HCT116 (cell line): ENCODE results near the gene LSAMP. TPM values are rescaled to one million over a fixed set of nuclear protein-coding genes. Genes with fewer than 3 reads are reported as not detected.

Source experiments
- ATAC-seq: fragments of 200-7000 bp; cut with Tn5 transposase; 2 replicates; pipeline ENCODE4 v1.9.1; 2020; ENCODE audit warnings: mild to moderate bottlenecking, moderate library complexity
- BruUV-seq: library from RNA; stranded (reverse); fragments of 400-500 nt; replicated peaks from 2 replicates; lab custom pipeline; 2021; lab: Mats Ljungman, UMichigan
- CTCF ChIA-PET: fragments of 300-600 bp; sonication (Branson Sonifier 250); formaldehyde crosslinking; loops from one replicate; lab custom pipeline; 2021; ENCODE audit warnings: antibody characterized with exemption; lab: Charles Lee
- POLR2A ChIA-PET: fragments of 300-600, 350-600 bp; sonication (Branson Sonifier 250); formaldehyde crosslinking; loops from one replicate; lab custom pipeline; 2021; ENCODE audit warnings: antibody characterized with exemption; lab: Charles Lee
- RAD21 ChIA-PET, 2 experiments: fragments of 300-600 bp; sonication (Branson Sonifier 250); formaldehyde crosslinking; loops; one replicate each; lab custom pipeline; 2023; ENCODE audit warnings: low total read pairs in 2 of 2; ENCODE audit not compliant: uncharacterized antibody in 2 of 2, unreplicated experiment in 2 of 2, low non-redundant PET in 1 of 2; lab: Charles Lee
- DNase-seq: peaks from one replicate; pipeline ENCODE4 v3.0.0-alpha.2; 2010; ENCODE audit warnings: low read depth, low spot score
- H2AFZ ChIP-seq: fragments of 200-600 bp; shearing (Covaris generic), sonication (generic); 2 replicates; pipeline ENCODE4 v1.6.1; 2017; ENCODE audit warnings: low read depth, mixed run types, mixed read lengths, antibody characterized with exemption, low read length; ENCODE audit not compliant: poor library complexity, severe bottlenecking
- H3K27ac ChIP-seq: 2 replicates; pipeline ENCODE4 v1.5.1; 2012; ENCODE audit warnings: low read depth, low read length
- H3K27me3 ChIP-seq: fragments of 200-600 bp; sonication (generic); 2 replicates; pipeline ENCODE4 v1.6.1; 2016; ENCODE audit warnings: mixed run types, low read length, mixed read lengths; ENCODE audit not compliant: insufficient read depth
- H3K36me3 ChIP-seq, 2 experiments: fragments of 200-500 bp in 1 of 2; fragments of 200-600 bp in 1 of 2; sonication (Bioruptor generic) in 1 of 2; sonication (generic) in 1 of 2; 2 replicates each; pipeline versions ENCODE4 v1.5.1 to v1.6.1; 2014 to 2016; ENCODE audit warnings: low read length in 2 of 2, inconsistent platforms in 1 of 2, mixed read lengths in 1 of 2, mixed run types in 1 of 2; ENCODE audit not compliant: insufficient read depth in 2 of 2, control insufficient read depth in 1 of 2
- H3K4me1 ChIP-seq, 2 experiments: fragments of 200-600 bp in 1 of 2; sonication (generic) in 1 of 2; 2 replicates each; pipeline versions ENCODE4 v1.5.1 to v1.6.1; 2012 to 2017; ENCODE audit warnings: low read length in 2 of 2, inconsistent platforms in 1 of 2, mild to moderate bottlenecking in 1 of 2, mixed read lengths in 1 of 2, mixed run types in 1 of 2, moderate library complexity in 1 of 2; ENCODE audit not compliant: insufficient read depth in 2 of 2, control insufficient read depth in 1 of 2
- H3K4me2 ChIP-seq: fragments of 200-600 bp; sonication (generic); 2 replicates; pipeline ENCODE4 v1.6.1; 2017; ENCODE audit warnings: mixed run types, low read length, mixed read lengths
- H3K4me3 ChIP-seq, 2 experiments: fragments of 200-600 bp in 1 of 2; sonication (generic) in 1 of 2; replicated peaks in 1 of 2; 2 replicates each; pipeline ENCODE4 v1.5.1; 2011 to 2016; ENCODE audit warnings: low read length in 2 of 2, control low read depth in 1 of 2, low read depth in 1 of 2, mild to moderate bottlenecking in 1 of 2, mixed read lengths in 1 of 2, mixed run types in 1 of 2
- H3K79me2 ChIP-seq: fragments of 200-600 bp; sonication (generic); 2 replicates; pipeline ENCODE4 v1.6.1; 2017; ENCODE audit warnings: mild to moderate bottlenecking, mixed run types, low read length, moderate library complexity, mixed read lengths; ENCODE audit not compliant: insufficient read depth
- H3K9ac ChIP-seq: fragments of 200-600 bp; sonication (generic); 2 replicates; pipeline ENCODE4 v1.6.1; 2016; ENCODE audit warnings: low read length, mixed read lengths
- H3K9me2 ChIP-seq: fragments of 200-600 bp; sonication (generic), shearing (Covaris generic); 2 replicates; pipeline ENCODE4 v1.6.1; 2017; ENCODE audit warnings: mixed run types, mild to moderate bottlenecking, moderate library complexity; ENCODE audit not compliant: insufficient read depth
- H3K9me3 ChIP-seq, 2 experiments: fragments of 200-500 bp in 1 of 2; fragments of 200-600 bp in 1 of 2; sonication (Bioruptor generic) in 1 of 2; sonication (generic) in 1 of 2; 2 replicates each; pipeline ENCODE4 v1.6.1; 2014 to 2017; ENCODE audit warnings: low read length in 2 of 2, mixed read lengths in 2 of 2, inconsistent platforms in 1 of 2, low read depth in 1 of 2, mild to moderate bottlenecking in 1 of 2, mixed run types in 1 of 2, moderate library complexity in 1 of 2; ENCODE audit not compliant: control insufficient read depth in 1 of 2, insufficient read depth in 1 of 2
- H4K20me1 ChIP-seq: fragments of 200-600 bp; sonication (generic), shearing (Covaris generic); 2 replicates; pipeline ENCODE4 v1.6.1; 2017; ENCODE audit warnings: mixed run types, mild to moderate bottlenecking, moderate library complexity; ENCODE audit not compliant: insufficient read depth
- CBX3 ChIP-seq: IDR thresholded peaks from 2 replicates; pipeline ENCODE4 v1.6.1; 2012; ENCODE audit warnings: low read depth
- CTCF ChIP-seq, 3 experiments: fragments of 200-600 bp in 1 of 3; sonication (generic) in 1 of 3; IDR thresholded peaks in 2 of 3; conservative IDR thresholded peaks in 1 of 3; 2 replicates each; pipeline ENCODE4 v1.5.1; 2012 to 2017; ENCODE audit warnings: low read depth in 2 of 3, low read length in 2 of 3, antibody characterized with exemption in 1 of 3, borderline replicate concordance in 1 of 3, control low read depth in 1 of 3, mild to moderate bottlenecking in 1 of 3, mixed read lengths in 1 of 3, mixed run types in 1 of 3, moderate library complexity in 1 of 3; ENCODE audit not compliant: insufficient read depth in 1 of 3
- ELF1 ChIP-seq: IDR thresholded peaks from 2 replicates; pipeline ENCODE4 v1.6.1; 2012; ENCODE audit warnings: low read depth, borderline replicate concordance
- EZH2 ChIP-seq: fragments of 200-600 bp; sonication (generic); IDR thresholded peaks from 2 replicates; pipeline ENCODE4 v1.6.1; 2017; ENCODE audit warnings: antibody characterized with exemption, mixed run types
- FOSL1 ChIP-seq: IDR thresholded peaks from 2 replicates; pipeline ENCODE4 v1.6.1; 2012; ENCODE audit warnings: low read depth
- JUND ChIP-seq: IDR thresholded peaks from 2 replicates; pipeline ENCODE4 v1.6.1; 2012
- MAX ChIP-seq: IDR thresholded peaks from 2 replicates; pipeline ENCODE4 v1.6.1; 2012
- POLR2A ChIP-seq: IDR thresholded peaks from 2 replicates; pipeline ENCODE4 v1.7.0; 2011; ENCODE audit warnings: borderline replicate concordance; ENCODE audit not compliant: insufficient read depth, insufficient read length; ENCODE audit errors: extremely low read depth
- POLR2AphosphoS5 ChIP-seq: IDR thresholded peaks from 2 replicates; pipeline ENCODE4 v1.6.1; 2011; ENCODE audit warnings: mild to moderate bottlenecking, low read depth, low read length, moderate library complexity
- RAD21 ChIP-seq: IDR thresholded peaks from 2 replicates; pipeline ENCODE4 v1.6.1; 2012; ENCODE audit warnings: low read depth, mild to moderate bottlenecking
- REST ChIP-seq: IDR thresholded peaks from 2 replicates; pipeline ENCODE4 v1.6.1; 2012; ENCODE audit warnings: low read depth
- SIN3A ChIP-seq: IDR thresholded peaks from 2 replicates; pipeline ENCODE4 v1.6.1; 2012; ENCODE audit warnings: low read depth
- SRF ChIP-seq: IDR thresholded peaks from 2 replicates; pipeline ENCODE4 v1.6.1; 2012; ENCODE audit warnings: low read depth
- TCF7L2 ChIP-seq: IDR thresholded peaks from 2 replicates; pipeline ENCODE4 v1.7.0; 2011; ENCODE audit warnings: borderline replicate concordance, inconsistent platforms; ENCODE audit not compliant: insufficient read depth, insufficient read length; ENCODE audit errors: extremely low read depth
- ZBTB33 ChIP-seq: IDR thresholded peaks from 2 replicates; pipeline ENCODE4 v1.6.1; 2011; ENCODE audit warnings: mild to moderate bottlenecking, low read length, moderate library complexity; ENCODE audit not compliant: insufficient replicate concordance; ENCODE audit errors: extremely low read depth
- ZNF274 ChIP-seq: fragments of 200-500 bp; sonication (Bioruptor generic); IDR thresholded peaks from 2 replicates; pipeline ENCODE4 v1.6.1; 2014; ENCODE audit warnings: mild to moderate bottlenecking, low read depth, low read length, inconsistent platforms
- intact Hi-C: fragments of 100-400 bp; cut with micrococcal nuclease; formaldehyde crosslinking; loops from 2 replicates; pipeline ENCODE4 v1.10.0; 2022
- total RNA-seq: library from RNA; stranded (reverse); gene quantifications from one replicate; pipeline ENCODE4 v1.2.1, GENCODE V29; 2021; ENCODE audit not compliant: unreplicated experiment

Gene LSAMP
- total RNA-seq, 1 experiment from 2014 or later, result 0.25 TPM

GRCh38 chr3:116118475-116119169 is 326.7 kb downstream of the LSAMP start:
- BruUV-seq, result no TSS peak
- ChIA-PET RAD21 (no interaction called here), POLR2A (no interaction called here)

More at GRCh38 chr3:116118475-116119169, 326.7 kb downstream of the LSAMP start:
- Histone ChIP-seq H3K36me3 (no peaks in the 10 kb centered on the region), H3K27ac (no peak overlapping the region), H2AFZ (no peak overlapping the region), H3K9me3 (no peaks in the 10 kb centered on the region), H3K27me3 (no peaks in the 10 kb centered on the region), H3K4me3 (no peak overlapping the region), H3K79me2 (no peaks in the 10 kb centered on the region), H3K4me1 (no peaks in the 10 kb centered on the region), H3K4me2 (no peak overlapping the region), H3K9me2 (no peaks in the 10 kb centered on the region), H3K9ac (no peak overlapping the region), H4K20me1 (no peaks in the 10 kb centered on the region)
- intact Hi-C loops, result no loop called here
- CTCF ChIA-PET, result no interaction called here
- DNase-seq (no peak), ATAC-seq (no peak)
- TF ChIP-seq ZNF274 (no peak), CBX3 (no peak), SIN3A (no peak), JUND (no peak), SRF (no peak), REST (no peak), MAX (no peak), TCF7L2 (no peak), POLR2A (no peak), ELF1 (no peak), FOSL1 (no peak), POLR2AphosphoS5 (no peak), EZH2 (no peak), RAD21 (no peak), CTCF (IDR thresholded peaks at IDR 0.05 in 2 of 3, conservative IDR thresholded peaks at IDR 0.05 in 1 of 3; ENCODE audit: borderline replicate concordance in 1 of 3, insufficient read depth in 1 of 3, low read depth in 2 of 3, low read length in 2 of 3) (no peak), ZBTB33 (no peak)
